GM11168 (cell line): Measurements from ENCODE around the gene APCDD1L.
"Not testable (repeated sequence)": the region's sequence is repeated elsewhere in the genome, so short reads cannot be mapped to it uniquely, and the experiment has no call there.

Experiments
- in situ Hi-C: fragments of 300-500 bp; cut with MboI; formaldehyde crosslinking; loops from one replicate; pipeline ENCODE4 v1.12.0; 2022; ENCODE audit warnings: low sequenced_read_pairs; ENCODE audit not compliant: unreplicated experiment

APCDD1L gene

GRCh38 chr20:58545565-58546415 is 30.6 kb upstream of the APCDD1L start:
- in situ Hi-C loops, result no loop called here

GRCh38 chr20:58544891-58545290 is 29.7 kb upstream of the APCDD1L start:
- in situ Hi-C loops, result no loop called here

- in situ Hi-C loops, result no loop called here
Observed at GRCh38 chr20:58544286-58544685, 29.1 kb upstream of the APCDD1L start.

GRCh38 chr20:58543274-58543673 is 28.1 kb upstream of the APCDD1L start:
- in situ Hi-C loops, result no loop called here

- in situ Hi-C loops, result no loop called here
Observed at GRCh38 chr20:58542411-58543095, 27.4 kb upstream of the APCDD1L start.

GRCh38 chr20:58542034-58542410 is 26.8 kb upstream of the APCDD1L start:
- in situ Hi-C loops, result not testable (repeated sequence)

- in situ Hi-C loops, result no loop called here
Observed at GRCh38 chr20:58538752-58539151, 23.6 kb upstream of the APCDD1L start.

- in situ Hi-C loops, result no loop called here
Observed at GRCh38 chr20:58537831-58538230, 22.6 kb upstream of the APCDD1L start.

- in situ Hi-C loops, result no loop called here
Observed at GRCh38 chr20:58536289-58536688, 21.1 kb upstream of the APCDD1L start.

GRCh38 chr20:58531657-58532056 is 16.5 kb upstream of the APCDD1L start:
- in situ Hi-C loops, result no loop called here

GRCh38 chr20:58531063-58531462 is 15.9 kb upstream of the APCDD1L start:
- in situ Hi-C loops, result no loop called here

GRCh38 chr20:58528412-58528811 is 13.2 kb upstream of the APCDD1L start:
- in situ Hi-C loops, result no loop called here

GRCh38 chr20:58526411-58526810 is 11.2 kb upstream of the APCDD1L start:
- in situ Hi-C loops, result no loop called here

GRCh38 chr20:58524814-58525213 is 9.6 kb upstream of the APCDD1L start:
- in situ Hi-C loops, result no loop called here

GRCh38 chr20:58523971-58524315 is 8.7 kb upstream of the APCDD1L start:
- in situ Hi-C loops, result no loop called here

- in situ Hi-C loops, result no loop called here
Observed at GRCh38 chr20:58523072-58523970, 8.1 kb upstream of the APCDD1L start.

GRCh38 chr20:58522666-58523065 is 7.5 kb upstream of the APCDD1L start:
- in situ Hi-C loops, result no loop called here

GRCh38 chr20:58521763-58522162 is 6.6 kb upstream of the APCDD1L start:
- in situ Hi-C loops, result no loop called here

GRCh38 chr20:58519940-58520712 is 4.9 kb upstream of the APCDD1L start:
- in situ Hi-C loops, result no loop called here
